KOPT-K1 (cell line): ENCODE data around the gene CHSY1.
A peak's percentile ranks its signal among the peaks of the same experiment; 100 is the strongest.

Experiments used
- H3K27ac ChIP-seq: fragments of 200-600 bp; sonication (generic); 2 replicates; pipeline ENCODE4 v1.5.1; 2016; ENCODE audit warnings: antibody characterized with exemption, mild to moderate bottlenecking, low read depth, low read length; ENCODE audit not compliant: poor library complexity, severe bottlenecking
- H3K36me3 ChIP-seq: fragments of 200-600 bp; sonication (generic); 2 replicates; pipeline ENCODE4 v1.5.1; 2017; ENCODE audit warnings: antibody characterized with exemption, mild to moderate bottlenecking, low read length, moderate library complexity; ENCODE audit not compliant: insufficient read depth
- H3K9me3 ChIP-seq: fragments of 200-600 bp; sonication (generic); 2 replicates; pipeline ENCODE4 v1.5.1; 2017; ENCODE audit warnings: antibody characterized with exemption, low read length, mild to moderate bottlenecking; ENCODE audit not compliant: insufficient read depth, poor library complexity, severe bottlenecking

Gene CHSY1

DNA sequence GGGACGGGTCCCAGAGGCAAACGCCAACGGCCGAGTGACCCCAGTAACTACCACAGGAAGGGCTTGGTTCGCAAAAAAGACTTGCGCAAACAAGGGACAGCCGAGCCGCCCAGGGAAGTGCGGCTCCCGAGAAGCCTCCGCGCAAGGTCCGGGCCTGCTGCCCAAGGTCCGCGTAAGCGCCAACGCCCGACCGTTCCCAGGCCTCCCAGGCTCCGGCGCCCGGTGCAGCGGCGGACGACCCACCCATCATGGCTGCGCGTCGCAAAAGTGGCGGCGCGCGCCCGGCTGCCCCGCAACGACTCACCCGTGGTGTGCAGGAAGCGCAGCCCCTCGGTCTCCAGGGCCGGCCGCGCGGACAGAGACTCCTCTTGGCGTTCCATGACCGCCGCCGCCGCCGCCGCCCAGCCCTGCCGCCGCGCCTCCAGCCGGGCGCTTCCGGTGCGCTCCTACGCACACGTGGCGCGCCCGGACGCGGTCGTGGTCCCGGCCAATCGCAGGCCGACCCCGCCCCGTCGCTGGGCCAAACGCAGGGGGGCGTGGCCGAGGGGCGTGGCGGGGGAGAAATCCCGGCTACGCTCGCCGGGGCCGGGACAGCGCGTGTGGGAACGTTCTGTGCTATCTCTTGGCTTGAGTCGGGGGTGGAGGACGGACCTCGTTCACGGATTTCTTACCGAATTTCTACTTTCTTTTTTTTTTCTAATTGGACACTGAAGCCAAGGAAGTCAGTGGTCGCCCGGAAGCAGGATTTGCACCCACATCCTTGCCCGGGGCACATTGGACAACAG is 25.4 kb upstream of the CHSY1 start, which contains the start of gene SELENOS:
SELENOS (minus strand) TSS at position 448 of the 785 bp plus-strand sequence; CDS start at position 380, 68 bp downstream.
- Histone ChIP-seq H3K27ac (peak within 1 kb of the TSS; percentile 59), H3K36me3 (peaks cover 66% of the 10 kb centered on the region), H3K9me3 (no peaks in the 10 kb centered on the region)

DNA sequence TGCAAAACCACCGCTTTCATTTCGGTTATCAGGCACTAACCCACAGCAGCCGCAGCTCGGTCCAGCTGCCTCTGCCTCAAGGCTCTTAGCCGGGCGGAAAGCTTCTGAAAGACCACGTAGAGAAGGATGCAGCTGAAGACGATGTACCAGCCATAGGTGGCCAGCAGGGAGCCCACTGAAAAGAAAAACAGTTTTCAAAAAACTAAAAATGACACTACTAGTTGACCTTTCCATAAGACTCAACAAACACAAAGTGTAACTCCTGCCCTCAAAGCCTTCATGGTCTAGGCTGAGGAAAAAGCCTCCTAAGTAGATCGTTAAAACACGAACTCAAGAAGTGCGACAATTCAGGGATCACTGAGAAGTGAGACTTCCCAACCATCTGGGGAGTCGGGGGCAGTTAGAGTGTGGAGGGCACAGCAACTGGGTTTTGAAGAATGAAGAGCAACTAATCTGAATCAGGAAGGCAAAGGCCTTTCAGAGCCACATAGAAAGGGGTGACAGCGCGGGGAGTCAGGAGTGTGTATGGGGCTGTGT is 24.7 kb upstream of the CHSY1 start:
- peak overlapping the region; percentile 59 for H3K27ac ChIP-seq
- no peaks in the 10 kb centered on the region for H3K9me3 ChIP-seq
- H3K36me3 ChIP-seq: peaks cover 66% of the 10 kb centered on the region

DNA sequence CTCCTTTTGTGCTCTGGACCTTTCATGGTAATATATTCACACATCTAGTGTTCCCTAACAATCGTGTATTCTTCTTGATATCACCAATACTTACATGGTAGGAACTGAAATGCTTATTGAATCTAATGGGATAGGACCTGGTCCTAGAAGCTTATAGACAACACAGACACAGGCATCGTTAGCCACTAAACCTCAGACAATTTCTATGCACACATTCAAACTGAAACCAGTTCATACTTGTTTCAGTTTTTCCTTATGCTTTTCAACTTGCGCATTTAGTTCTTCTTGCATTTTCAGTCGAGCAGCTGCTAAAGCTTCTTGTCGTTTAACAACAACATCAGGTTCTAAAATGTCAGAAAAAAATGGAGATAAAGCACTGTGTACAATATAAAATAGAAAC is 23.2 kb upstream of the CHSY1 start:
- peaks cover 67% of the 10 kb centered on the region for H3K36me3 ChIP-seq
- no peak overlapping the region for H3K27ac ChIP-seq
- H3K9me3 ChIP-seq: no peaks in the 10 kb centered on the region

DNA sequence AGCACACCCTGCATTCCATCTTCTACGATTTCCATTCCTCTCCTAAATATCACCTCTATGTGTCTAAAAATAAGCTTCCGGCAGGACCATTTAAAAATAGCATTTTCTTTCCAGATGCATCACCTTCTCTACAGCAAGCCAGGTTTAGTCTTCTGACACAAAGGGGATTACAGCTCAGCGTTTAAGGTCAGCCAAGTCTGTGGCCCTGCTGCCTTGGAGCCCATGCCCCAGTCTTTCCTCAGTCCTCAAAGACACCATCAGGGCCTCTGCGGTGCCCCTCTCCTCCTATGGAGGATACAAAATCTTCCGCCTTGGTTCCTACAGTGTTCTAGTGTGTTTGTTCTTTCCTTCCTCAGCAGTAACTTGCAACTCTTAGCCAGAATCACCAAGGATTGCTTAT is 21.7 kb upstream of the CHSY1 start:
- H3K27ac ChIP-seq: no peak overlapping the region
- H3K36me3 ChIP-seq: peaks cover 65% of the 10 kb centered on the region
- H3K9me3 ChIP-seq: no peaks in the 10 kb centered on the region

DNA sequence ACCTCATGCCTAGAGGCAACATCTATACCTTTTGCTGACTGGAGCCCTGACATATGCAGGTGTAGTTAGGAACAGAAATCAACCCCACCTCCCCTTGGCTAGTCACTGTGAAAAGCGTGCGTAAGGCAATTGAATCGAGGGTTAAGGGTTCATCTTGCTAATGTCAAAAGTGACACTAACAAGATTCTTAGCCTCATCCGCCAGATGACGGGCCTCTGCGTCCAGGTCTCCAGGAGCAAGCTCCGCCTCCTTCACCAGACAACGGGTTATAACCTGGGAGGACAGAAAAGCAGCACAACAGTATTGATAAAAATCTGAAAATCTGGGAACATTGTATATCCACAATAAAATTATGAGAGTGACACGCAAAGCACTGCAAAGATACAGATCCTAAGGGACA is 20.7 kb upstream of the CHSY1 start:
- Histone ChIP-seq H3K36me3 (peaks cover 65% of the 10 kb centered on the region), H3K9me3 (no peaks in the 10 kb centered on the region), H3K27ac (no peak overlapping the region)

DNA sequence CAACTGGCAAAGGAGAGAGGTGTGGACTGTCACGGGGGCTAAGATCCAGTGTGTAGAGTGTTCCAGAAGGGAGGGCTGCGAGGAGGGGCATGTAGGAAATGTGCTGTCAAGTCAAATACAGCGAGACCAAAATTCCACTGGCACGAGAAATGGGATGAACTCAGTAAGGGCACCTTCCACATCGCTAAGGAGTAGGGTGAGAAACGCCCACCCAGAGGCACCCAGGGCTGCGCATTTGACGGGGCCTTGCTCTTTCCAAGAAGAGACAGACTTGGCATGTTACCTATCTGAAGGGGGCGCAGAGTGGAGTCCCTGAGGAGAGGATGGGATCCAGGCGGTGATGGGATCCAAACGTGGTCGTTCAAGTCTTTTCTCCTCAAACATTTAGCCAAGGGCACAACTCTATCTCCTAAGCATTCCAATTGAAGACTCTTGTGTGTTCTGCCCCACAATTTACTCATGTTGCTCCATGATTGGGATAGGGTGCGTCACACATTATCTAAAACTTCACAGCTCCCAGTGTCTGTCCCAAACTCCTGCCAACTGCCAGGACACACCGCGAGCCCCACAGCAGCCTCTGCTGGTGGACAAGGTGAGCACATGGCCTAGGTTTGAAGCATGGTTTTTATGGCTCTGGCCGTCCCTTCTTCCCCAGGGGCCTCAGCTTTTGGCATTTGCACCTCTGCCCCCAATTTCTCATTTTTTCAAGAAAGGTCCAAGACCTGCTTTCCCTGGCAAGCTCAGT is 17.8 kb upstream of the CHSY1 start:
- Histone ChIP-seq H3K27ac (no peak overlapping the region), H3K36me3 (peaks cover 52% of the 10 kb centered on the region), H3K9me3 (no peaks in the 10 kb centered on the region)

DNA sequence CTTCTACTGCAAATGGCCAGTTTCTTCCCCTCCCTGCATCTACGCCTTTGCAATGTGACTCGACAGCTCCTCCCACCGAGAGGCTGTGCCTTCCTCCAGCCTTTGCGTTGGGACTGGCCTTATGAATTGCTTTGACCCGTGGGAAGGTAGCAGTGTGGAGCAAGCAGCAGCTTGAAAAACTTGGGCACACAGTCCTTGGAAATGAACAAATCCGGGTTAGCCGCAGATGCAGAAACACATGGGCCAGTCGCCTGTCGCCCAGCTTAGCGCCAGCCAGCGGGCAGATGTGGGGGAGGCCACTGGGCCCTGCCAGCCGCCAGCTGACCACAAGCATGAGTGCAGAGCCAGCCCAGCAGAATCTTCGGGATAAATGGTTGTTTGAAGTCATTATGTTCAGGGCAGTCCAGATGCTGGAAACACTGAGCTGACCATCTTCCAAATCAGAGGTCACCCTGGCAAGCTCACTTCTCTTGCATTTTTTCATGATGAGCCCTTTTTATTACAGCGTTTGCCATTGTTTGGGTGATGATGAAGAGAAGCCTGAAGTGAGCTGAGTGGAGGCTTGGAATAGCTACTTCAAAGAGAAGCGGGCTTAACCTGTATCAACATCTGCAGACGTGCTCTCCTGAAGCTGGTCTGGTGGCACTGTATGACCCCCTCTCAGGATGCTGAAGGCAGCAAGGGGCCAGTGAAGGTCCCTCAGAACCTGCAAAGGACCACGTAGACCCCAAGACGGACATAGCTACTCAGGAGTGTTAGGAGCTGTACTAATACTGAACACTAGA is 15.7 kb upstream of the CHSY1 start:
- H3K36me3 ChIP-seq: peaks cover 31% of the 10 kb centered on the region
- H3K27ac ChIP-seq: no peak overlapping the region
- no peaks in the 10 kb centered on the region for H3K9me3 ChIP-seq

DNA sequence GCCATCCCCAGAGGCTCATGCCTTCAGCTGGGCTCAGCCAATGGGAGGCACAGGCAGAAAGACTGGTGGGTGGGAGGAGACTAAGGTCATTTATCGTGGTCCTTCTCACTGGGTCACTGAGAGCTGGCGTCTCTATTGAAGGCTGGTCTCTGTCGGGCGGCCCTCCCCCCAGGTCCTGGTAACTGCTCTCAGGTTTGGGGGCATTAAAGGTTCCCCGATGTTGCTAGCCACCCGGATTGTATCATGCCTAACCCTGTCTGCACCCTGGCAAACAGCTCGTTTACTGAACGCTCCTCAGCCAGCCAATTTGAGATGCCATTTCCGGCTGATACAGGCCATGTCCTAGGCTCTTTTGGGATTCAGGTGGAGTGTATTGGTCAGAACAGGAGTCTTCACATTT is 14.9 kb upstream of the CHSY1 start:
- Histone ChIP-seq H3K27ac (no peak overlapping the region), H3K36me3 (peaks cover 23% of the 10 kb centered on the region), H3K9me3 (no peaks in the 10 kb centered on the region)

DNA sequence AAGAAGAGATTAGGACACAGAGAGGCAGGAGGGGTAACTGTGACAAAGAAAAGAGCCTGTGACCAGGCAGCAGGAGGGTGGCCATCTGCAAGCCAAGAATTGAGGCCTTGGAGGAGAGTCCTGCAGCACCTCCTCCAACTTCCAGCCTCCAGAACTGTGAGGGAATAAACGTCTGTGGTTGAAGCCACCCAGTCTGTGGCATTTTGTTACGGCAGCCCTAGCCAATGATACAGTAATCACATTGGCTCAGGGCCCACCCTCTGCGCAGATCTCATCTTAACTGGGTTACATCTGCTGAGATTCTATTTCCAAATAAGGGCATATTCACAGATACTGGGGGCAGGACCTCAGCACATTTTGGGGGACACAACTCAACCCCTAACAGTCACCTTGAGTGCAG is 14.2 kb upstream of the CHSY1 start:
- peaks cover 16% of the 10 kb centered on the region for H3K36me3 ChIP-seq

DNA sequence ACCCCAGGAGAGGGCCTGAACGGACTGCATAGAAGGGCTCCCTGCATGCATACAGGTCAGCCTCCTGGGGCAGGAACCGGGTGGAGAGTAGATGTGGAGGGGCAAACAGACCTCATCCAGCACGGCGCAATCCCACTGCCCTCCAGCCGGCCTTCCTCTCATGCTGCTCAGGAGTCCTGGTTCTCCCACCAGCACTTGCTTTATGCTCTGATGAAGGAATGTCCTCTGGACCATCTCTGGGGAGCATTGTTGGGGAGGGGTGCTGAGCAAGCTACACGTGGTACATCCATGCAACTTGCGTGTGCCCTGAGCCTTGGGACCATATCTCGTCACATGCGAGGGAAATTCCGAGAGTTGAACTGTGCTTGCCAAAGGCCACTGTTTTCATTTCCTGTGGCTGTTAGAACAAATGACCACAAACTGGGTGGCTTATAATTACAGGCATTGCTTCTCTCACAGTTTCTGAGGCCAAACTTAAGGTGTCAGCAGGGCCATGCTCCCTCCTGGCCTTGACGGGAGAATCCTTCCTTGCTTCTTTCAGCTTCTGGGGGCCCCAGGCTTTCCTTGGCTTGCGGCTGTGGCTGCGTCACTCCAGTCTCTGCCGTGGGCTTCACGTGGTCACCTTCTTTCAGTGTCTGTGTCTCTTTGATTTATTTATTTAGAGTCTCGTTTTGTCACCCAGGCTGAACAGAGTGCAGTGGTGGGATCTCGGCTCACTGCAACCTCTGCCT is 13.2 kb upstream of the CHSY1 start:
- H3K27ac ChIP-seq: no peak overlapping the region
- H3K36me3 ChIP-seq: peaks cover 6% of the 10 kb centered on the region
- H3K9me3 ChIP-seq: no peaks in the 10 kb centered on the region

More for the DNA sequence above, 14.2 kb upstream of the CHSY1 start:
- Histone ChIP-seq H3K27ac (no peak overlapping the region), H3K9me3 (no peaks in the 10 kb centered on the region)

DNA sequence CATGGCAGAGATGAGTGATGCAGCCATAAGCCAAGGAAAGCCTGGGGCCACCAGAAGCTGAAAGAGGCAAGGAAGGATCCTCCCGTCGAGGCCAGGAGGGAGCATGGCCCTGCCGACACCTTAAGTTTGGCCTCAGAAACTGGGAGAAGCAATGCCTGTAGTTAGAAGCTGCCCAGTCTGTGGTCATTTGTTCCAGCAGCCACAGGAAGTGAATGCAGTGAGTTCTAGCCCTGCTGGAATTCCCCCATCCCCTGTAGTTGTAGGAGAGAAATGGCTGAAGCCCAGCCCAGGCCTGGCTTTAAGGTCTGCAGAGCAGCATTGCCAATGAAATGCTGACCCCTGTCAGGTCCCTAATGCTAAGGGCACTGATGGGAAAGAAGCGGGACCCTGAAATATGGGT is 12.2 kb upstream of the CHSY1 start:
- H3K36me3 ChIP-seq: no peaks in the 10 kb centered on the region; the same call in 1 of the 2 replicates
- H3K9me3 ChIP-seq: no peaks in the 10 kb centered on the region
- H3K27ac ChIP-seq: no peak overlapping the region

DNA sequence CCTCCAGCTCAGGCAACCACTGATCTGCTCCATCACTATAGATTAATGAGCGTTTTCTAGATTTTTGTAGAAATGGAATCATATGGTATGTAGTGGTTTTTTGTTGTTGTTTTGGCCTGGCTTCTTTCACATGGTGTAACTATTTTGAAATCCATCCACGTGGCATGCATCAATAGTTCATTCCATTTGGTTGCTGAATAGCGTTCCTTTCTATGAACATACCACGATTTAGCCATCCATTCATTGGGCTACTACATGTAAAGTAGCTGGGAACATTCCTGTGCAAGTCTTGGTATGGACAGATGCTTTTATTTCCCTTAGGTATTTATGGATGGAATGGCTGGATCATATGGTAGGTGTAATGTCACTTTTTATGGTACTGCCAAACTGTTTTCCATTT is 10.7 kb upstream of the CHSY1 start:
- Histone ChIP-seq H3K27ac (no peak overlapping the region), H3K9me3 (no peaks in the 10 kb centered on the region), H3K36me3 (no peaks in the 10 kb centered on the region)

DNA sequence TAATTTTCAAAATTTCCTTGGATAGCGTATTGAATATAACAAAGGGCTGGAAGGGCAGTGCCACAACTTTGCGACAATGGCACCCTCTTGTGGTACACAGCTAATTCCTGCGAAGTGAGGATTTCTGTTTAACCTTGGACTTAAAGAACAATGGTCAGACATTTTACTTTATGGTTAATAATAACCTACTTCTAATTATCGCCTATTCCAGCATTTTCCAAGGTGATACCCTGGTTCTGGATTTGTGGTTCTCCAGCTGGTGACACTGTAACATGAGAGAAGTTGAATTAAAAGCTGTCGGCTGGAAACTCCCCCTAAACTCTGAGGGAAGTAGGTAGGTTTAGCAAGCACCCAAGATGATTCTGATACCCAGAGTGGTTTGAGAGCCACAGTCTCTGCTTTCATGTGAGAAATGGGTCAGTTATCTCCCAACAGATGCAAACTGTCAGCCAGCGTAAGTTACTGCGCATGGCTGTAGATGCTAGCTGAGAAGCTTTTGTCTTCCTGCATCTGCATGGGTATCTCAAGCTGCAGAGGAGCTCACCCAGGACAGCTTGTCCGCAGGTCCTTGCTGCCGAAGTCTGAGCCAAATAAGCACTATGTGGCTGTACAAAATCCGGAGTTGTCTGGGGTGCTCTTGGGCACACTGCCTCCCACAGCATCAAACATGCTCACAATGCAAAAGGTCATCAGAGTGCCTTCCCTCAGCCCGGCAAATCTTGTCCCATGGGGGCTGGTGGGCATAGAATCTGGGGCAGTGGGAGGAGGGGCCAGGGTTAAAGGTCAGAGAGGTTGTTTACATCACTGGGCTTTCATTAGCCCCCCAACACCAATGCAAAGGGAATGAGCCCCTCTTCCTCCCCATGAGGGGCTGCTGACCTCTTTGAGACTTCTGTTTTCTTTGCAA is 6.6 kb upstream of the CHSY1 start:
- H3K36me3 ChIP-seq: no peaks in the 10 kb centered on the region
- H3K9me3 ChIP-seq: no peaks in the 10 kb centered on the region
- no peak overlapping the region for H3K27ac ChIP-seq

DNA sequence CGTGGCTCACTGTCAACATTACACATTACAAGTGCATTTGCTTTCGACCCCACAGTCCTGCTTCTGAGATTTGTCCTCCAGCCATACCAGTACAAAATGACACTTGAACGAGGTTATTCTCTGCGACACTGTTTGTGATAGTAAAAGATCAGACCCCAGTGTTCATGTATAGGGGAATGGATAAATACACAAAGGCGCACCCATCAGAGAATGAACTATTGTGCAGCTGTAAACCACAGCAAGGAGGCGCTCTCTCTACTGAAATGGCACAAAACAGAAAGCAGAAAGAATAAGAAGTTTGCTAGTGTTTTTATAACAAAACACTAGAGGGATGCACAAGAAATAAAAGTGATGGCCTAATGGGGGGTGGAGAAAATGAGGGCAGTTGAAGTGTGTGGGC is 4.9 kb upstream of the CHSY1 start:
- Histone ChIP-seq H3K36me3 (no peaks in the 10 kb centered on the region), H3K9me3 (no peaks in the 10 kb centered on the region), H3K27ac (no peak overlapping the region)
